ENCODE measurements around the gene RANBP3L.
A peak's percentile ranks its signal among the peaks of the same experiment; 100 is the strongest.
"Not testable (repeated sequence)": the region's sequence is repeated elsewhere in the genome, so short reads cannot be mapped to it uniquely, and the experiment has no call there.

RANBP3L gene

DNA sequence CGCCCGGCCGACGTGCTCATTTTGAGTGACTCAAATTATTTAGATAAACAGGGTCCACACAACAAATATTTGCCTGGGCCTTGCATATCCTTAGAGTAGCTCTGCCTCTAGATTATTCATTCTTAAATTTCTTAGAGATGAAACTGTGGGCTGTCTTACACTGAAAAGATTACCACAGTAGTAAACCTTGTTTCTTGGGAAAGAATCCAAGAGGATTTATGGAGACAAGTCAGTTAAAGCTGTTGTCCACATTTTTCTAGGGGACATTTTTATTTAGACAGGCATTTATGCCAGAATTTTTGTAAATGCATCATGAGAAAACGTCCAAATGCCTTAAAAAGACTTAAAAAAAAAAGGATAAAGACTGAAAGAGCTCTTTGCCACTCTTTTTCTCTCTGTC, 32.6 kb upstream of the RANBP3L start:
- no peak overlapping the region for H3K4me3 ChIP-seq
- H3K4me1 ChIP-seq, result peaks cover 0 to 7% (median 5%) of the 10 kb centered on the region in 4 donors
- H3K36me3 ChIP-seq, result no peaks in the 10 kb centered on the region
- no peaks in the 10 kb centered on the region for H3K9me3 ChIP-seq
- intact Hi-C loops (cut with DNase I; ENCODE audit: low total_unique reads), result no loop called here
- no peaks in the 10 kb centered on the region for H3K27me3 ChIP-seq
- peak overlapping the region in 1 of 2 donors; percentile 1 for H3K27ac ChIP-seq
- TF ChIP-seq CTCF (IDR thresholded peaks at IDR 0.05), result no peak
- no peak for DNase-seq

DNA sequence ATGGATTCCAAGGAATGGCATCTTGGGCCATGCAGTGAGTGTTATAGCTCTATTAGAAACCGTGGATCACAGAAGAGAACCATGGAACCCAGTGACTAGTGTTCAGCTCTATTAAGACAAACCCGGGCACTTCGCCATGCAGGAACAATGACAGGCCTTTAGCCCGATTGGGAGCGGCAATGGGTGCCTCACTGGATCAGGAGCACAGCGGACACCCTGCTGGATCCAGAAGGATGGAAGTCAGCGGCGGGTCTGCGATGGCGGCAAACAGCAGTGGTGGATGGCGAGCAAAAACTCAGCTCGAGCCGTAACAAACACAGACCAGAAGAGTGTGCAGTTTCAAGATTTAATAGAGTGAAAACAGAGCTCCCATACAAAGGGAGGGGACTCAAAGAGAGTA, 31.0 kb upstream of the RANBP3L start:
- H3K4me1 ChIP-seq; intact Hi-C loops (cut with DNase I; ENCODE audit: low total_unique reads); H3K36me3 ChIP-seq; H3K4me3 ChIP-seq; H3K9me3 ChIP-seq; DNase-seq; H3K27me3 ChIP-seq; H3K27ac ChIP-seq: not testable (repeated sequence)

DNA sequence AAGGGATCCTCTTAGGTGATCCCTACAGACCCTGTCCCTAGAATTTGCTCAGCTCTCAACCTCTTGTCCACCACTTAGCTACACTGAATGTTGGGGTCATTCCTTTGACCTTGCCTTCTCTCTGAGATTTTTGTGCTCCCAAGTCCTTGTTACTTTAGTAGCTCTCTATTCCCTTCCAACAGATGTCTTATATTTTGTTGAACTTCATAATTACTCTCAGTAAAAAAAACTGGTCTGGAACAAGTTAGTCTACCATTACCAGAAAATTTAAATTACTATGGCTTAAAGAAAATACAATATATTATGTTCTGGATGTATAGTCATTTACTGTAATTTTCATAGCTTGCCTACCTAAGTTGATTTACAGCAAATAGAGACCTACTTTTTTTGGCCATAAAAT, 23.5 kb upstream of the RANBP3L start:
- H3K4me3 ChIP-seq, result no peak overlapping the region
- H3K9me3 ChIP-seq, result no peaks in the 10 kb centered on the region
- no peaks in the 10 kb centered on the region for H3K36me3 ChIP-seq
- no peak for DNase-seq
- H3K27me3 ChIP-seq, result no peaks in the 10 kb centered on the region
- H3K27ac ChIP-seq, result no peak overlapping the region
- intact Hi-C loops (cut with DNase I; ENCODE audit: low total_unique reads), result no loop called here
- no peaks in the 10 kb centered on the region for H3K4me1 ChIP-seq
- TF ChIP-seq CTCF (IDR thresholded peaks at IDR 0.05), result no peak

GRCh38 chr5:36323926-36324781, 22.5 kb upstream of the RANBP3L start:
- no peak overlapping the region for H3K4me3 ChIP-seq
- DNase-seq, result peak in 1 of 2 donors; percentile 42

GRCh38 chr5:36312953-36313672, 11.4 kb upstream of the RANBP3L start:
- no peaks in the 10 kb centered on the region for H3K27me3 ChIP-seq
- H3K4me1 ChIP-seq, result no peaks in the 10 kb centered on the region
- intact Hi-C loops (cut with DNase I; ENCODE audit: low total_unique reads), result no loop called here
- no peaks in the 10 kb centered on the region for H3K36me3 ChIP-seq
- H3K4me3 ChIP-seq, result no peak overlapping the region
- no peaks in the 10 kb centered on the region for H3K9me3 ChIP-seq
- no peak for TF ChIP-seq CTCF (IDR thresholded peaks at IDR 0.05)
- DNase-seq, result no peak
- no peak overlapping the region for H3K27ac ChIP-seq

More at GRCh38 chr5:36323926-36324781, 22.5 kb upstream of the RANBP3L start:
- no peaks in the 10 kb centered on the region for H3K9me3 ChIP-seq
- H3K27ac ChIP-seq, result no peak overlapping the region
- no peaks in the 10 kb centered on the region for H3K4me1 ChIP-seq
- TF ChIP-seq CTCF (IDR thresholded peaks at IDR 0.05), result no peak
- no peaks in the 10 kb centered on the region for H3K36me3 ChIP-seq
- intact Hi-C loops (cut with DNase I; ENCODE audit: low total_unique reads), result no loop called here
- no peaks in the 10 kb centered on the region for H3K27me3 ChIP-seq

- Histone ChIP-seq H3K27me3 (no peaks in the 10 kb centered on the region), H3K27ac (no peak overlapping the region), H3K4me1 (no peaks in the 10 kb centered on the region), H3K36me3 (no peaks in the 10 kb centered on the region), H3K4me3 (no peak overlapping the region), H3K9me3 (no peaks in the 10 kb centered on the region)
- TF ChIP-seq CTCF (IDR thresholded peaks at IDR 0.05), result no peak
- no peak for DNase-seq
- intact Hi-C loops (cut with DNase I; ENCODE audit: low total_unique reads), result no loop called here
Observed at GRCh38 chr5:36311956-36312355, 10.3 kb upstream of the RANBP3L start.
